GM12891 (cell line): ENCODE results near the gene TAL2.
"Not testable (repeated sequence)": the region's sequence is repeated elsewhere in the genome, so short reads cannot be mapped to it uniquely, and the experiment has no call there.

Experiments used
- DNase-seq: peaks from one replicate; pipeline ENCODE4 v3.0.0; 2011; ENCODE audit warnings: low spot score; ENCODE audit not compliant: insufficient read length
- FAIRE-seq: peaks from 2 replicates; lab custom pipeline; 2011; peaks lifted over from hg19 to GRCh38; lab: Jason Lieb, UNC
- PAX5 ChIP-seq: IDR thresholded peaks from 2 replicates; pipeline ENCODE4 v1.6.1; 2011; ENCODE audit warnings: low read length, moderate library complexity, mild to moderate bottlenecking; ENCODE audit not compliant: insufficient read depth, severe bottlenecking
- POLR2A ChIP-seq: IDR thresholded peaks from 2 replicates; pipeline ENCODE4 v1.6.1; 2011; ENCODE audit warnings: low read depth, low read length, control low read depth
- POLR2AphosphoS5 ChIP-seq: IDR thresholded peaks from 2 replicates; pipeline ENCODE4 v1.6.1; 2011; ENCODE audit warnings: low read depth, low read length, control low read depth
- POU2F2 ChIP-seq: IDR thresholded peaks from 2 replicates; pipeline ENCODE4 v1.6.1; 2011; ENCODE audit warnings: low read depth, mild to moderate bottlenecking, control low read depth, low read length, moderate library complexity
- SPI1 ChIP-seq: IDR thresholded peaks from 2 replicates; pipeline ENCODE4 v1.6.1; 2011; ENCODE audit warnings: low read depth, low read length, control low read depth
- TAF1 ChIP-seq: IDR thresholded peaks from 2 replicates; pipeline ENCODE4 v1.6.1; 2011; ENCODE audit warnings: low read depth, low read length, control low read depth

TAL2 gene

DNA sequence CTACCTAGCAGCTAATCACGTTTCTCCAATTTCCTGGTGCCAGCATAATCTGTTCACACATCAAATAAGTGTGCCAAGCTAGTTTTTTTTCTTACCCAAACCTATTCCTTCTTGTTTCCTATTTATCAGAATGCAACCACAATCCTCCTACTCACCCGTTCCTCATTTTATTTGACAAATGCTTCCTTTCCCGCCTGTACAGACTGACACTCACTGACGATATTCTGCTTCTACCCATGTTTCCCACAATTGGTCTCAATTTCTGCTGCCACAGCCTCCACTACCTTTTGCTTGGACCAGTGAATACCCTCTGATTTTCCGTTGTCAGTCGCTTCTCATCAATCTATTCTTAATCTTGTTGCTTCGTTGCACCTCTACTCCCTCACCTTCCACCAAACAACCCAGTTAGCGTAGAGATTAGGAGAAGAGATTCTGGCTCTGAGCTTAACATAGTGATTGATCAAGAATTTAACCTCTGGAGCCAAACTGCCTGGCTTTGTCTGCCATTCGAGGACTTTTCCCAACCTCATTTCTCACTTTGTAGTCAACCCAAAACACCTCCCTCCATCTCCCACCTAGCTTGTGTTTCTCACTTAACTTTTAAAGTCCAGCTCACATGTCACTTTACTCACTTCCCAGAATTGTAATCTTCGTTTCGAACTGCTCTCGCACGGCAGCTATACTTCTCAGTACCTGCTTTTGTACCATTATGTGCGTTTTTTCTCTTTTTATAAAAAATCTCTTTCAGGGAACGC lies 31.4 kb downstream of the TAL2 start:
- FAIRE-seq (peak; percentile 35), DNase-seq (no peak)
- TF ChIP-seq SPI1: peak; percentile 60
- TF ChIP-seq POLR2AphosphoS5: no peak
- TF ChIP-seq POU2F2: no peak
- TF ChIP-seq POLR2A: no peak

- no peak for TF ChIP-seq PAX5
- TF ChIP-seq POU2F2: no peak
- TF ChIP-seq POLR2AphosphoS5: peak; percentile 58; the same call in 1 of the 2 replicates
- peak; percentile 38; the same call in 1 of the 2 replicates for TF ChIP-seq POLR2A
- TF ChIP-seq SPI1: no peak
- no peak for TF ChIP-seq TAF1
- FAIRE-seq (peak; percentile 91), DNase-seq (peak; percentile 82)
Observed at GRCh38 chr9:105694190-105694847, 32.1 kb downstream of the TAL2 start, which contains the start of gene TMEM38B. Gene TMEM38B, plus strand, starts transcription at chr9:105694541. Its CDS starts 120 bp downstream, at chr9:105694661.

DNA sequence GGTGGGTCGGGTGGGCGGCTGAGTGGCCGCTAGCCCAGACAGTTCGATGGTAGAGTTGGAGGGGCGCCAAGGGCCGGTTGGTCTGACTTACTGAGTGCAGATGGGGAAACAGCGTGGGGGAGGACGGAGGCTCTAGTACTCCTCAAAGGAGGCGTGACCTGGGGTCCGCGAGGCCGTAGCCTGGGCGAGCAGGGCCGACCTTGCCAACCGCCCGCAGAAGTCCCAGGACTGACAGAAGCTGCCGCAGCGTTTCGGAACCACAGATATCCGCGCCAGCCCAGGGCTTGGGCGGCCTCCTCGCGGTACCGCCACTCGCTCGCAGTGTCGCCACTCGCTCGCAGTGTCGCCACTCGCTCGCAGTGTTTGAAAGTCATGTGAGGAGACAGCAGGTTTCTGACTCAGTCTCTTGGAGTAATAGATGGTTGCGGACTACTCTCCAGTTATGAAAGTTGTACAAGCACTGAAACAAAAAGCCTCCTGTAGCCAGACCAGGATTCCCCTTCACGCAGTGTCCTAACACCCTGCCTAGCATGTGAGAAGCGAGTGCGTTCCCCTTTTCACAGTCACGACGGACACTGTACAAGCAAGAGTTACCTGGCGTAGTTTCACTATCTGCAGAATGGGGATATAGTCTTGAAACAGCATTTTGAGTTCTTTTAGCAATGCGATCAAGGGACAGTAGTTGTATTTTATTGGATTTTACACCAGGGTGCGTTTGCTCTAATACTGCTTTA lies 32.8 kb downstream of the TAL2 start:
- DNase-seq (peak; percentile 28), FAIRE-seq (peak; percentile 81)

DNA sequence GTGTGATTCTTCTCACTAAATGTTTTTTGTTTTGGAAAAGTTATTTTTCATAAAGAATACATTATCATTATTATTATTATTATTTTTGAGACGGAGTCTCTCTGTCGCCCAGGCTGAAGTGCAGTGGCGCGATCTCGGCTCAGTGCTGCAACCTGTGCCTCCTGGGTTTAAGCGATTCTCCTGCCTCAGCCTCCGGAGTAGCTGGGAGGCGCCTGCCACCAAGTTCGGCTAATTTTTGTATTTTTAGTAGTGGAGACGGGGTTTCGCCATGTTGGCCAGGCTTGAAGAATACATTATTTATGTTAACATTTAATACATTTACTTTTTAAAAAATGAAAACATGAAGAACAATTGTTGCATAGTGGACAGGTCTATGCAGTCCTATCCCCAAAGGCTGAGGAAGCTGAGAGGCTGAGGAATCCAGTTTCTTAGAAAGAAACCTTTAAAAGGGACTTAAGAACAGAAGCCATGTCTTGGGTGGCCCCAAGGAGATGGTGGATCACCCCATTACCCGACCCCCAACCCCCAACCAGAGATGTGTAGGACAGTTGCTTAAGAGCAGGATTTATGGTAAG lies 34.0 kb downstream of the TAL2 start:
- no peak for DNase-seq
- TF ChIP-seq PAX5: no peak
- TF ChIP-seq POLR2A: no peak
- TF ChIP-seq TAF1: no peak
- no peak for TF ChIP-seq POLR2AphosphoS5
- no peak for TF ChIP-seq POU2F2
- no peak for TF ChIP-seq SPI1
- no peak for FAIRE-seq

More for the DNA sequence above, 32.8 kb downstream of the TAL2 start:
- peak; percentile 69 for TF ChIP-seq SPI1
- TF ChIP-seq PAX5: no peak
- TF ChIP-seq POLR2AphosphoS5: no peak
- no peak for TF ChIP-seq POLR2A

- DNase-seq (no peak), FAIRE-seq (no peak)
- TF ChIP-seq POU2F2 (no peak), POLR2AphosphoS5 (no peak), PAX5 (no peak), TAF1 (no peak), SPI1 (no peak), POLR2A (no peak)
Observed at GRCh38 chr9:105697871-105698270, 35.6 kb downstream of the TAL2 start.

DNA sequence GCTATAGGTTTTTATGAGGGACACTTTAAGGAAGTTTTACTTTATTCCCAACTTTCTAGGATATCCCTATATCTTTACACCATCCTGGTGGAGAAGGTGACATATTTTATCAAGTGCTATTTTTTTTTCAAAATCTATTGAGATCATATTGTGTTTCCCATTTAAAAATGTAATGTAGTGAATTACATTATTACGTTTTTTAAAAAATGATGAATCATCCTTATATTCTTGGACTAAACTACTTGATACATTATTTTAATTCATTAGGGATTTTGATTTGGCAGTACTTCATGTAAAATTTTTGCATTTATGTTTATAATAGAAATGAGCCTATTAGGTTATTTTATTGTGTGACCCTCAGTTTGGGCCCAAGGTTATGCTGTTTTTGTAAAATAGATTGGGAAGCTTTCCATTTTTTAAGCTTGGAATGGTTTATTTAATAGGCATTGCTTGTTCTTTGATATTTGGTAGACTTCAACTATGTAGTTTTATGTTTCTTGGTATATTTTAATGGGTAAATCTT lies 36.2 kb downstream of the TAL2 start:
- FAIRE-seq (no peak), DNase-seq (no peak)
- TF ChIP-seq PAX5: no peak
- no peak for TF ChIP-seq POU2F2
- no peak for TF ChIP-seq TAF1
- TF ChIP-seq POLR2A: no peak
- TF ChIP-seq SPI1: no peak
- no peak for TF ChIP-seq POLR2AphosphoS5

DNA sequence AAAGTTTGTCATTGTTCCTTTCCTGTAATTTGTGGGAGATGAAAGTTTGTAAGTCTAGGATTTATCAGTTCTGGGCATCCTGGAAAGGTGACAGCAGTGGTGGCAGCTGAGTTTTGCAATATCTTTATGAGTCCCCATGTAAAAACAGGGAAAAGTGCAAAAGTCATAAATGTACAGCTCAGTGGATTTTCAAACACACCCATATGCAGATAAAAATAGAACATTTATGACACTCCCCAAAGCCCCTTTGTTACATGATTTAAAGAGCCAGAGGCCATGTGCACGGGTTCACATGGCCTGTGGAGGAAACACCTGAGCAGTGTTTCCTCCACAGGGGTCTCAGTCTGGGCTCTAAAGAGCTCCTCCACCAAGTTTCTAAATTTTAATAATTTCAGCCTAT lies 38.4 kb downstream of the TAL2 start:
- FAIRE-seq (no peak), DNase-seq (no peak)
- TF ChIP-seq POLR2A: no peak
- TF ChIP-seq POU2F2: no peak
- no peak for TF ChIP-seq SPI1
- TF ChIP-seq POLR2AphosphoS5: no peak
- no peak for TF ChIP-seq PAX5
- no peak for TF ChIP-seq TAF1

DNA sequence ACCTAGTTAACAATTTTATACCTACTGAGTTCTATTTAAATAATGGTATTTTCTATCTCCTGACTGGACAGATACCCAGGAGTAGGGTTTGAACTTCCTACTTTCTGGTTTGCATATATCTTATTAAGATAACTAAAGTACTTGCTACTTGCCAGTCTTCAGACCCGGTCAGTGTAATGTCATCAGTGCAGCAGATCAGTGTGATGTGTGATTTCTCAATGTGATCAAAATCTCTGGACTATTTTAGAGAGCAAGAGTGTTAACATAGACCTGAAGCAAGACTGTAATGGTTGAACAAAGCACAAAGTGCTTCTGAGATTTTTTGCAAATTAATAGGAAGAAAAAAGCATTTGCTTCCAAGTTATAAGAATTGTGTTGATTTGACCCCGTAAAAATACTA lies 38.9 kb downstream of the TAL2 start:
- TF ChIP-seq SPI1 (no peak), POLR2A (no peak), PAX5 (no peak), POLR2AphosphoS5 (no peak), TAF1 (no peak), POU2F2 (no peak)
- DNase-seq (no peak), FAIRE-seq (peak; percentile 38)

DNA sequence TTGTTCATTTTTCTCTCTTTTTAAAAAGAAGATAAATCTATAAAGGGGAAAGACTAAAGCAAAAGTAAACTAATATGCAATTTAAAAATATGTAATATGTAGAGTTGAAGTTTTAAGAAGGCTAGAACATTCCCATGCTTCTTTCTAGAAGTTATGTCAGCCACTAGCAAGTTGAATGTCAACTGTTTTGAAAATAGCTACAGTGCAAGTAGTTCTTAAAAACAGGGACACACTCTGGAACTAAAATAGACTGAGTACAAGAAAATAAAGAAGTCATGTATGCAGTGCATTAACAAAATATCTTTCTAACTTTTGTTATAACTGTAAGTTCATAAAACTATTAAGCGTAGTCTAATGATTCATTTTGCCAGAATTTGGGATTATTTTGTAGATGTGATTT lies 40.0 kb downstream of the TAL2 start:
- FAIRE-seq: no peak
- DNase-seq: no peak
- TF ChIP-seq TAF1 (no peak), POU2F2 (no peak), SPI1 (no peak), POLR2AphosphoS5 (no peak), POLR2A (no peak), PAX5 (no peak)

DNA sequence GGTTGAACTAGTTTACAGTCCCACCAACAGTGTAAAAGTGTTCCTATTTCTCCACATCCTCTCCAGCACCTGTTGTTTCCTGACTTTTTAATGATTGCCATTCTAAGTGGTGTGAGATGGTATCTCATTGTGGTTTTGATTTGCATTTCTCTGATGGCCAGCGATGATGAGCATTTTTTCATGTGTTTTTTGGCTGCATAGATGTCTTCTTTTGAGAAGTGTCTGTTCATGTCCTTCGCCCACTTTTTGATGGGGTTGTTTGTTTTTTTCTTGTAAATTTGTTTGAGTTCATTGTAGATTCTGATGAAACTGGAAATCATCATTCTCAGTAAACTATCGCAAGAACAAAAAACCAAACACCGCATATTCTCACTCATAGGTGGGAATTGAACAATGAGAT lies 41.4 kb downstream of the TAL2 start:
- FAIRE-seq: not testable (repeated sequence)

More for the DNA sequence above, 41.4 kb downstream of the TAL2 start:
- not testable (repeated sequence) for DNase-seq
